PFSK-1 (cell line): ENCODE results near the gene HSD3B2.

Source experiments
- POLR2AphosphoS5 ChIP-seq: IDR thresholded peaks from 2 replicates; pipeline ENCODE4 v1.6.1; 2012; ENCODE audit warnings: low read depth, mild to moderate bottlenecking, control low read depth, low read length, moderate library complexity
- REST ChIP-seq, 2 experiments: IDR thresholded peaks; 2 replicates each; pipeline versions ENCODE4 v1.6.1 to v1.8.0; 2011 to 2012; ENCODE audit warnings: low read depth in 2 of 2, low read length in 2 of 2, control low read depth in 1 of 2, inconsistent platforms in 1 of 2, mild to moderate bottlenecking in 1 of 2, moderate library complexity in 1 of 2; ENCODE audit not compliant: insufficient read depth in 1 of 2
- SIN3A ChIP-seq: IDR thresholded peaks from 2 replicates; pipeline ENCODE4 v1.6.1; 2012; ENCODE audit warnings: mild to moderate bottlenecking, low read length, moderate library complexity, borderline replicate concordance; ENCODE audit not compliant: insufficient read depth

- TF ChIP-seq POLR2AphosphoS5 = no peak
- TF ChIP-seq SIN3A = no peak
- no peak for TF ChIP-seq REST (IDR thresholded peaks at IDR 0.05; ENCODE audit: insufficient read depth in 1 of 2, low read depth in 2 of 2, low read length in 2 of 2)
These were observed 1.2 kb downstream of the HSD3B2 start for GRCh38 chr1:119416006-119416640.
